IMR-90 (cell line): Measurements from ENCODE around the gene LRIG1. TPM values are rescaled to one million over a fixed set of nuclear protein-coding genes. Genes with fewer than 3 reads are reported as not detected.
A peak's percentile ranks its signal among the peaks of the same experiment; 100 is the strongest.

Source experiments
- ATAC-seq: fragments of 200-7000 bp; cut with Tn5 transposase; 2 replicates; pipeline ENCODE4 v1.9.1; 2020; ENCODE audit warnings: low read depth, mild to moderate bottlenecking, moderate library complexity
- BruUV-seq: library from RNA; stranded (reverse); fragments of 400-500 nt; replicated peaks from 2 replicates; lab custom pipeline; 2021; lab: Mats Ljungman, UMichigan
- CTCF ChIA-PET: fragments of 300-600 bp; formaldehyde crosslinking; extraction: SDS; loops from one replicate; lab custom pipeline; 2021; ENCODE audit warnings: antibody characterized with exemption; lab: Yijun Ruan, JAX
- POLR2A ChIA-PET: fragments of 300-600 bp; sonication (Branson Sonifier 250); formaldehyde crosslinking; loops from one replicate; lab custom pipeline; 2022; ENCODE audit warnings: antibody characterized with exemption; ENCODE audit not compliant: unreplicated experiment; lab: Charles Lee
- DNase-seq: peaks from one replicate; pipeline ENCODE4 v3.0.0; 2013
- H2AFZ ChIP-seq: replicated peaks from 2 replicates; pipeline ENCODE3; 2013; ENCODE audit warnings: low read length, mild to moderate bottlenecking; ENCODE audit not compliant: poor library complexity
- H2AK5ac ChIP-seq: 2 replicates; pipeline ENCODE4 v1.6.1; 2013; ENCODE audit warnings: low read depth, low read length, inconsistent platforms
- H2AK9ac ChIP-seq: replicated peaks from 2 replicates; pipeline ENCODE3; 2013; ENCODE audit warnings: mild to moderate bottlenecking, low read depth, low read length, moderate library complexity; ENCODE audit not compliant: poor library complexity
- H2BK120ac ChIP-seq: 2 replicates; pipeline ENCODE4 v1.6.1; 2013; ENCODE audit warnings: low read depth, low read length, inconsistent platforms
- H2BK15ac ChIP-seq: 3 replicates; pipeline ENCODE4 v1.6.1; 2013; ENCODE audit warnings: low read depth, low read length, inconsistent platforms
- H2BK20ac ChIP-seq: 2 replicates; pipeline ENCODE4 v1.6.1; 2013; ENCODE audit warnings: low read depth, mild to moderate bottlenecking, inconsistent platforms, low read length, moderate library complexity
- H2BK5ac ChIP-seq: 2 replicates; pipeline ENCODE4 v1.6.1; 2013; ENCODE audit warnings: mild to moderate bottlenecking, low read depth, low read length, inconsistent platforms; ENCODE audit not compliant: poor library complexity, severe bottlenecking
- H3K14ac ChIP-seq: replicated peaks from 2 replicates; pipeline ENCODE4 v1.6.1; 2013; ENCODE audit warnings: low read depth, low read length, inconsistent platforms
- H3K18ac ChIP-seq: 2 replicates; pipeline ENCODE4 v1.6.1; 2013; ENCODE audit warnings: low read depth, low read length, control low read depth
- H3K23ac ChIP-seq: 2 replicates; pipeline ENCODE4 v1.6.1; 2013; ENCODE audit warnings: low read depth, low read length, inconsistent platforms
- H3K27ac ChIP-seq: 2 replicates; pipeline ENCODE4 v1.5.1; 2013; ENCODE audit warnings: mild to moderate bottlenecking, control low read depth, low read length; ENCODE audit not compliant: insufficient read depth
- H3K27me3 ChIP-seq: 2 replicates; pipeline ENCODE4 v1.6.1; 2013; ENCODE audit warnings: low read length; ENCODE audit not compliant: control insufficient read depth, insufficient read depth
- H3K36me3 ChIP-seq: 2 replicates; pipeline ENCODE4 v1.6.1; 2013; ENCODE audit warnings: low read length, mixed read lengths; ENCODE audit not compliant: control insufficient read depth, insufficient read depth
- H3K4ac ChIP-seq: 2 replicates; pipeline ENCODE4 v1.6.1; 2013; ENCODE audit warnings: low read depth, low read length, inconsistent platforms
- H3K4me1 ChIP-seq: 2 replicates; pipeline ENCODE4 v1.6.1; 2013; ENCODE audit warnings: low read length, mixed read lengths; ENCODE audit not compliant: control insufficient read depth, insufficient read depth
- H3K4me2 ChIP-seq: 2 replicates; pipeline ENCODE4 v1.6.1; 2013; ENCODE audit warnings: low read depth, mild to moderate bottlenecking, control low read depth, low read length, moderate library complexity
- H3K4me3 ChIP-seq: 2 replicates; pipeline ENCODE4 v1.5.1; 2013; ENCODE audit warnings: low read depth, mild to moderate bottlenecking, control low read depth, low read length, moderate library complexity; ENCODE audit not compliant: insufficient read depth
- H3K56ac ChIP-seq: 2 replicates; pipeline ENCODE4 v1.6.1; 2013; ENCODE audit warnings: low read length, inconsistent platforms; ENCODE audit not compliant: insufficient read depth; ENCODE audit errors: extremely low read depth
- H3K79me1 ChIP-seq, 2 experiments: 2 replicates each; pipeline ENCODE4 v1.6.1; 2013; ENCODE audit warnings: low read length in 2 of 2, inconsistent platforms in 1 of 2, low read depth in 1 of 2
- H3K9ac ChIP-seq: 2 replicates; pipeline ENCODE4 v1.6.1; 2013; ENCODE audit warnings: low read depth, low read length, control low read depth
- H3K9me1 ChIP-seq: 2 replicates; pipeline ENCODE4 v1.6.1; 2013; ENCODE audit warnings: low read length, inconsistent platforms; ENCODE audit not compliant: insufficient read depth
- H3K9me3 ChIP-seq: 2 replicates; pipeline ENCODE4 v1.6.1; 2013; ENCODE audit warnings: low read length; ENCODE audit not compliant: control insufficient read depth, insufficient read depth
- H4K20me1 ChIP-seq: 2 replicates; pipeline ENCODE4 v1.6.1; 2013; ENCODE audit warnings: low read length, inconsistent platforms; ENCODE audit not compliant: insufficient read depth
- H4K5ac ChIP-seq: 2 replicates; pipeline ENCODE4 v1.6.1; 2013; ENCODE audit warnings: mild to moderate bottlenecking, low read depth, low read length, control low read depth
- H4K8ac ChIP-seq, 2 experiments: 2 replicates each; pipeline ENCODE4 v1.6.1; 2013; ENCODE audit warnings: low read depth in 2 of 2, low read length in 2 of 2, control low read depth in 1 of 2, inconsistent platforms in 1 of 2
- H4K91ac ChIP-seq: 2 replicates; pipeline ENCODE4 v1.6.1; 2013; ENCODE audit warnings: low read depth, low read length, inconsistent platforms; ENCODE audit not compliant: insufficient read depth
- CEBPB ChIP-seq: IDR thresholded peaks from 2 replicates; pipeline ENCODE4 v1.6.1; 2012; ENCODE audit warnings: low read depth, low read length, improper control_type of control experiment
- CTCF ChIP-seq: conservative IDR thresholded peaks from 2 replicates; pipeline ENCODE4 v1.5.1; 2012; ENCODE audit warnings: mild to moderate bottlenecking, low read depth, low read length, improper control_type of control experiment
- ELK1 ChIP-seq: fragments of 150-350 bp; IDR thresholded peaks from 2 replicates; pipeline ENCODE4 v1.6.1; 2016; ENCODE audit warnings: low read depth, mild to moderate bottlenecking, low read length, moderate library complexity, borderline replicate concordance
- MAFK ChIP-seq: IDR thresholded peaks from 2 replicates; pipeline ENCODE4 v1.6.1; 2012; ENCODE audit warnings: low read depth, low read length, improper control_type of control experiment
- NFE2L2 ChIP-seq: fragments of 150-350 bp; IDR thresholded peaks from 2 replicates; pipeline ENCODE4 v1.6.1; 2016; ENCODE audit warnings: low read depth, mild to moderate bottlenecking, low read length
- POLR2A ChIP-seq: IDR thresholded peaks from 2 replicates; pipeline ENCODE4 v1.6.1; 2012; ENCODE audit warnings: mild to moderate bottlenecking, low read depth, low read length
- RFX5 ChIP-seq: IDR thresholded peaks from 2 replicates; pipeline ENCODE4 v1.8.0; 2012; ENCODE audit warnings: low read depth, mild to moderate bottlenecking, low read length, moderate library complexity
- SMC3 ChIP-seq: fragments of 150-350 bp; IDR thresholded peaks from 2 replicates; pipeline ENCODE4 v1.6.1; 2016; ENCODE audit warnings: low read depth, mild to moderate bottlenecking, antibody characterized with exemption, low read length, moderate library complexity
- USF2 ChIP-seq: fragments of 150-350 bp; IDR thresholded peaks from 2 replicates; pipeline ENCODE4 v1.6.1; 2017; ENCODE audit warnings: mild to moderate bottlenecking, antibody characterized with exemption, low read length, low read depth
- WGBS, 2 experiments: methylation state at CpG; one replicate each; pipeline versions ENCODE4 v1.1.5 to v1.1.7; 2013; ENCODE audit warnings: missing lambda C conversion rate in 2 of 2; ENCODE audit not compliant: insufficient read length in 1 of 2; ENCODE audit errors: extremely low coverage in 2 of 2; 5-methylcytosine and 5-hydroxymethylcytosine counted together
- dilution Hi-C: fragments of 300-500 bp; cut with HindIII; formaldehyde crosslinking; loops from one replicate; pipeline ENCODE4 v1.14.3; 2018; ENCODE audit warnings: low sequenced_read_pairs; ENCODE audit not compliant: unreplicated experiment
- in situ Hi-C: fragments of 300-500 bp; cut with MboI; formaldehyde crosslinking; loops from 3 replicates; pipeline ENCODE4 v1.14.3; 2019; ENCODE audit warnings: low sequenced_read_pairs, inconsistent platforms, mixed read lengths
- intact Hi-C: fragments of 100-400 bp; cut with micrococcal nuclease; formaldehyde crosslinking; loops from 2 replicates; pipeline ENCODE4 v1.10.0; 2022
- polyA plus RNA-seq, 3 experiments: library from polyadenylated mRNA; depleted of rRNA; stranded (reverse); fragments of >200 nt; gene quantifications; 2 replicates each; pipeline ENCODE4 v1.2.3, GENCODE V29; 2012; ENCODE audit warnings: low replicate concordance in 1 of 3
- total RNA-seq: library from RNA; depleted of rRNA; stranded (reverse); fragments of >200 nt; gene quantifications from 2 replicates; pipeline ENCODE4 v1.2.3, GENCODE V29; 2012

The LRIG1 gene
- total and polyA plus RNA-seq, 2 of the 4 experiments (the other 2 are of a cell fraction): 62.8 to 87.8 TPM

- Histone ChIP-seq H2AFZ (no peak overlapping the region), H3K4me1 (peaks cover 16% of the 10 kb centered on the region), H4K5ac (no peak overlapping the region), H3K79me1 (peaks cover 16 to 70% of the 10 kb centered on the region in 2 experiments; a peak in 3 of 4 replicates), H3K4me2 (no peak overlapping the region), H4K20me1 (peaks cover 21% of the 10 kb centered on the region; the same call in 1 of the 2 replicates), H3K9me3 (no peaks in the 10 kb centered on the region), H2BK5ac (no peak overlapping the region), H4K91ac (no peak overlapping the region), H3K18ac (no peak overlapping the region), H3K56ac (no peak overlapping the region), H4K8ac (no peak overlapping the region), H3K27ac (no peak overlapping the region), H3K23ac (no peak overlapping the region), H3K9me1 (no peaks in the 10 kb centered on the region), H2AK9ac (no peak overlapping the region), H2AK5ac (peak overlapping the region; percentile 81), H3K4ac (no peak overlapping the region), H2BK15ac (no peak overlapping the region), H3K27me3 (no peaks in the 10 kb centered on the region), H3K9ac (no peak overlapping the region), H3K4me3 (no peak overlapping the region), H3K14ac (no peak overlapping the region), H3K36me3 (no peaks in the 10 kb centered on the region), H2BK20ac (no peak overlapping the region), H2BK120ac (no peak overlapping the region)
- TF ChIP-seq RFX5 (no peak), CTCF (no peak), NFE2L2 (no peak), CEBPB (no peak), SMC3 (no peak), MAFK (no peak), ELK1 (no peak), USF2 (no peak), POLR2A (no peak)
- ChIA-PET POLR2A (no interaction called here), CTCF (no interaction called here)
- no TSS peak for BruUV-seq
- in situ Hi-C loops: loop anchor here (10.0 kb wide), 1 partner anchor 218 kb away; no protein-coding TSS in a partner anchor
- intact Hi-C loops: no loop called here
- no peak for ATAC-seq
- no peak for DNase-seq
- dilution Hi-C loops: no loop called here
- 100% methylated on average over 2 of the region's 7 CpGs; no CpG with 5 or more reads in 1 of the 2 experiments for WGBS, 2 experiments
Measured at GRCh38 chr3:66492672-66493071, 8.2 kb downstream of the LRIG1 start.
